Measurements from ENCODE around the gene LPAR1.
"Not testable (repeated sequence)": the region's sequence is repeated elsewhere in the genome, so short reads cannot be mapped to it uniquely, and the experiment has no call there.

The LPAR1 gene

GRCh38 chr9:111056538-111056937, 18.3 kb upstream of the LPAR1 start:
- no peak for DNase-seq
- no peak for TF ChIP-seq GATA1 (IDR thresholded peaks at IDR 0.05; ENCODE audit: low read depth, low read length)
- TF ChIP-seq POLR2A (IDR thresholded peaks at IDR 0.05; ENCODE audit: low read length) = no peak

GRCh38 chr9:111052791-111053190, 14.5 kb upstream of the LPAR1 start:
- TF ChIP-seq GATA1 (IDR thresholded peaks at IDR 0.05; ENCODE audit: low read depth, low read length) = no peak
- no peak for TF ChIP-seq POLR2A (IDR thresholded peaks at IDR 0.05; ENCODE audit: low read length)
- DNase-seq = no peak

GRCh38 chr9:111051400-111051799, 13.1 kb upstream of the LPAR1 start:
- no peak for DNase-seq
- TF ChIP-seq POLR2A (IDR thresholded peaks at IDR 0.05; ENCODE audit: low read length) (no peak), GATA1 (IDR thresholded peaks at IDR 0.05; ENCODE audit: low read depth, low read length) (no peak)

GRCh38 chr9:111050819-111051218, 12.5 kb upstream of the LPAR1 start:
- DNase-seq = no peak
- TF ChIP-seq GATA1 (IDR thresholded peaks at IDR 0.05; ENCODE audit: low read depth, low read length) = no peak

GRCh38 chr9:111047287-111047686, 9.0 kb upstream of the LPAR1 start:
- DNase-seq = not testable (repeated sequence)

- no peak for DNase-seq
- TF ChIP-seq POLR2A (IDR thresholded peaks at IDR 0.05; ENCODE audit: low read length) (no peak), GATA1 (IDR thresholded peaks at IDR 0.05; ENCODE audit: low read depth, low read length) (no peak)
Observed at GRCh38 chr9:111041902-111042301, 3.6 kb upstream of the LPAR1 start.

- TF ChIP-seq GATA1 (IDR thresholded peaks at IDR 0.05; ENCODE audit: low read depth, low read length) = no peak
- no peak for DNase-seq
Observed at GRCh38 chr9:111040494-111040893, 2.2 kb upstream of the LPAR1 start.

- DNase-seq = no peak
- TF ChIP-seq POLR2A (IDR thresholded peaks at IDR 0.05; ENCODE audit: low read length) = no peak
- TF ChIP-seq GATA1 (IDR thresholded peaks at IDR 0.05; ENCODE audit: low read depth, low read length) = no peak
Observed at GRCh38 chr9:111039231-111039906, 1.1 kb upstream of the LPAR1 start.

- no peak for DNase-seq
- TF ChIP-seq POLR2A (IDR thresholded peaks at IDR 0.05; ENCODE audit: low read length) (no peak), GATA1 (IDR thresholded peaks at IDR 0.05; ENCODE audit: low read depth, low read length) (no peak)
Observed at GRCh38 chr9:111037708-111038330, 451 bp downstream of the LPAR1 start.

GRCh38 chr9:111037356-111037707, 938 bp downstream of the LPAR1 start:
- no peak for DNase-seq
- TF ChIP-seq GATA1 (IDR thresholded peaks at IDR 0.05; ENCODE audit: low read depth, low read length) = no peak
- no peak for TF ChIP-seq POLR2A (IDR thresholded peaks at IDR 0.05; ENCODE audit: low read length)

- no peak for TF ChIP-seq GATA1 (IDR thresholded peaks at IDR 0.05; ENCODE audit: low read depth, low read length)
- TF ChIP-seq POLR2A (IDR thresholded peaks at IDR 0.05; ENCODE audit: low read length) = no peak
- DNase-seq = no peak
Observed at GRCh38 chr9:111036946-111037345, 1.3 kb downstream of the LPAR1 start.

- TF ChIP-seq GATA1 (IDR thresholded peaks at IDR 0.05; ENCODE audit: low read depth, low read length) (no peak), POLR2A (IDR thresholded peaks at IDR 0.05; ENCODE audit: low read length) (no peak)
- DNase-seq = peak in 1 of 2 experiments; percentile 5
Observed at GRCh38 chr9:111036429-111036789, 1.9 kb downstream of the LPAR1 start.

GRCh38 chr9:111035543-111036428, 2.5 kb downstream of the LPAR1 start:
- TF ChIP-seq GATA1 (IDR thresholded peaks at IDR 0.05; ENCODE audit: low read depth, low read length) (no peak), POLR2A (IDR thresholded peaks at IDR 0.05; ENCODE audit: low read length) (no peak)
- no peak for DNase-seq

- DNase-seq = no peak
- TF ChIP-seq GATA1 (IDR thresholded peaks at IDR 0.05; ENCODE audit: low read depth, low read length) (no peak), POLR2A (IDR thresholded peaks at IDR 0.05; ENCODE audit: low read length) (no peak)
Observed at GRCh38 chr9:111034898-111035539, 3.3 kb downstream of the LPAR1 start.

All from erythroblast (primary cell).